SH-SY5Y (cell line): ENCODE results near the gene A2M.

Experiments used
- GATA2 ChIP-seq: IDR thresholded peaks from 2 replicates; pipeline ENCODE4 v1.6.1; 2011; ENCODE audit warnings: mild to moderate bottlenecking, low read depth, low read length
- GATA3 ChIP-seq: IDR thresholded peaks from 2 replicates; pipeline ENCODE4 v1.6.1; 2011; ENCODE audit warnings: low read depth, mild to moderate bottlenecking, low read length, moderate library complexity

DNA sequence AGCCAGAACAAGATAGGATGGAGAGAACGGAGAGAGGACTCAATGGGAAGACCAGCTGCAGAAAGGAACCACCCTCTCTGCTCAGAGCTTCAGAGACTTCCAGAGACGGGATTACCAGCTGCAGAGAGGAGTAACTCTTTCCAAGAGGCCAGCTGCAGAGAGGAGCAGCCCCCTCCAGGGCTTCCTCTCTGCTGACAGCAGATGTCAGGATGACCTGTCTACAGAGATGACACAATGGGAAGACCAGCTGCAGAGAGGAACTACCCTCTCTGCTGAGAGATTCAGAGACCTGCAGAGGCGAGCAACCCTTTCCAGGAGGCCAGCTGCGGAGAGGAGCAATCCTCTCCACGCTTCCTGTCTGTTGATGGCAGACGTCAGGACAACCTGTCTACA is 64.6 kb downstream of the A2M start:
- TF ChIP-seq GATA2 (no peak), GATA3 (no peak)
